H1 (cell line): ENCODE data around the gene MAP7D1. TPM values are rescaled to one million over a fixed set of nuclear protein-coding genes. Genes with fewer than 3 reads are reported as not detected.

Source experiments
- ASH2L ChIP-seq: fragments of 200-600, 300-600 bp; sonication (generic); IDR thresholded peaks from one replicate; pipeline ENCODE4 v1.7.1; 2017; ENCODE audit warnings: low read length
- CTCF ChIP-seq, 3 experiments: IDR thresholded peaks; 1 replicate in 2 of 3; 2 replicates in 1 of 3; pipeline versions ENCODE4 v1.5.1 to v1.6.1; 2011; ENCODE audit warnings: low read length in 3 of 3, mild to moderate bottlenecking in 3 of 3, inconsistent platforms in 2 of 3, low read depth in 1 of 3, moderate library complexity in 1 of 3; ENCODE audit not compliant: insufficient read depth in 1 of 3; ENCODE audit errors: control extremely low read depth in 1 of 3
- EGR1 ChIP-seq: IDR thresholded peaks from 2 replicates; pipeline ENCODE4 v1.6.1; 2011; ENCODE audit warnings: low read depth, low read length, borderline replicate concordance
- JUN ChIP-seq: IDR thresholded peaks from 2 replicates; pipeline ENCODE4 v1.6.1; 2011; ENCODE audit warnings: low read depth, mild to moderate bottlenecking, improper control_type of control experiment, low read length
- KDM1A ChIP-seq: fragments of 200-600, 300-600 bp; sonication (generic); IDR thresholded peaks from 2 replicates; pipeline ENCODE4 v1.7.1; 2016; ENCODE audit warnings: mild to moderate bottlenecking, low read length, borderline replicate concordance
- MAX ChIP-seq: IDR thresholded peaks from 2 replicates; pipeline ENCODE4 v1.6.1; 2012; ENCODE audit warnings: inconsistent platforms
- POLR2A ChIP-seq, 2 experiments: IDR thresholded peaks; 1 replicate in 1 of 2; 2 replicates in 1 of 2; pipeline ENCODE4 v1.6.1; 2011; ENCODE audit warnings: low read depth in 2 of 2, low read length in 2 of 2, mild to moderate bottlenecking in 2 of 2; ENCODE audit errors: control extremely low read depth in 1 of 2
- RXRA ChIP-seq: IDR thresholded peaks from 2 replicates; pipeline ENCODE4 v1.6.1; 2011; ENCODE audit warnings: low read depth, mild to moderate bottlenecking, low read length, moderate library complexity; ENCODE audit not compliant: insufficient read depth
- SAP30 ChIP-seq: fragments of 300-600 bp; sonication (generic); IDR thresholded peaks from 2 replicates; pipeline ENCODE4 v1.7.1; 2012; ENCODE audit warnings: low read length, moderate library complexity, mild to moderate bottlenecking, inconsistent platforms; ENCODE audit not compliant: insufficient read depth, insufficient replicate concordance
- SUZ12 ChIP-seq: fragments of 200-600 bp; sonication (generic); IDR thresholded peaks from 2 replicates; pipeline ENCODE4 v1.6.1; 2012; ENCODE audit warnings: mild to moderate bottlenecking, inconsistent platforms, low read length, moderate library complexity, mixed read lengths
- polyA plus RNA-seq, 7 experiments: library from polyadenylated mRNA; depleted of rRNA in 3 of 7; stranded (reverse) in 5 of 7; unstranded in 2 of 7; fragments of >200 nt in 5 of 7; fragments of 200-250 nt in 2 of 7; gene quantifications; 1 replicate in 5 of 7; 2 replicates in 1 of 7; 4 replicates in 1 of 7; pipeline versions ENCODE4 v1.2.1 to v1.2.3, GENCODE V29; 2011 to 2013; ENCODE audit warnings: missing spikeins in 2 of 7, mixed read lengths in 2 of 7
- total RNA-seq: library from RNA; stranded (reverse); fragmentation: NEBNext Ultra II Directional; extraction: Animal tissue kit (Norgen Biotek cat#: 25700); gene quantifications from 2 replicates; pipeline ENCODE4 v1.2.1, GENCODE V29; 2021

Gene MAP7D1
- total and polyA plus RNA-seq, 2 of the 8 experiments (the other 6 are each of a cell fraction or from before 2014, with no cell fraction given) = 18.2 to 52.4 TPM

DNA sequence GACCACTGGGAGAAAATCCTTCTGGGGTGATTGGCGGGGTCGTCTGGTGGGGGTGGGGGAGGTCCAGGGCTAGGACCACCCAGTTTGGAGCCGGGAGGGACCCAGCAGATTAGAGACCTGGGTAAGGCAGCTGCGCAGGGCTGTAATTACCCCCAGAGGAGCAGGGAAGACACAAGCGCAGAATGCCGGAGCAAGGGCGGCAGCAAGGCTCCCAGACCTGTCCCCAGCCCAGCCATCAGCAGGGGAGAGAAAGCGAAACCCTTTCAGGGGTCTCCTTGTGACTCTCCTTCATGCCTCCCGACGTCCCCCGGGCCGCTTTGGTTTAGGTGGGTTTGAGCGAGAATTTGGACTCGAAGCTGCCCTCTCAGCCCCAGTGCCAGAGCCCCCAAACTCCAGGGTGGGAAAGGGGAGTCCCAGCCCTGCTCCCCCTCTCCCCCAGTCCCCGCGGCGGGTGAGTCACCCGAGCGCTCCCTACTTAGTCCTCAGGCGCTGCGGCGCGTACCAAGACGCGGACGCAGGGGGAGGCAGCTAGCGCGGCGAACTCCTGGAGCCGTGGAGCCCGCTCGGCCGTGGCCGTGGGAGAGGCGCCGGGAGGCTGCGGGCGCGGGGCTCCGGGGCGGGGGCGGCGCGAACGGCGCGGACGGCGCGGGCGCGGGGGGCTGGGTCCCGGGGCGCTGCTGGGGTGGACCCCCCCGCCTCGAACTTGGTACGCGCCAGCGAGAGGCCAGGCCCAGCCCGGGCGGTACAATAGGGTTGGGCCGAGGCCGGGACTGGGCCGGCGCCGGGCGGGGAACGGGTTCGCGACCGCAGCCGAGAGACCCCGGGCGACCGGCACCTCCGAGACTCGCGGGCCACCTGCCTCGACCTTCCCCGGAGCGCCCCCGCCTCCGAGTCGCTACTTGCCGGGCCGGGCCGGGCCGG lies at the start of gene MAP7D1 (continued):
- TF ChIP-seq ASH2L = no peak
- no peak for TF ChIP-seq JUN
- no peak for TF ChIP-seq MAX
- no peak for TF ChIP-seq CTCF (IDR thresholded peaks at IDR 0.05; ENCODE audit: control extremely low read depth in 1 of 3, insufficient read depth in 1 of 3, low read depth in 1 of 3, low read length in 3 of 3)
- peak in 1 of 2 experiments; percentile 37; a peak in 1 of 3 replicates for TF ChIP-seq POLR2A (IDR thresholded peaks at IDR 0.05; ENCODE audit: control extremely low read depth in 1 of 2, low read depth in 2 of 2, low read length in 2 of 2)
- no peak for TF ChIP-seq EGR1
- TF ChIP-seq KDM1A = no peak
- peak; percentile 49 for TF ChIP-seq SAP30
- TF ChIP-seq SUZ12 = no peak
- no peak for TF ChIP-seq RXRA
- TF ChIP-seq, all 59 proteins: peak for 10
